RWPE2 (cell line): ENCODE measurements around the gene NUDT17.

Experiments used
- ATAC-seq: fragments of 200-7000 bp; cut with Tn5 transposase; 3 replicates; pipeline ENCODE4 v1.9.1; 2021; ENCODE audit warnings: low read depth
- DNase-seq: peaks from one replicate; pipeline ENCODE4 v3.0.0-alpha.2; 2020; ENCODE audit warnings: low spot score
- H3K27ac ChIP-seq: fragments of 450-650 bp; 2 replicates; pipeline ENCODE4 v1.5.1; 2017; ENCODE audit warnings: mild to moderate bottlenecking; ENCODE audit not compliant: poor library complexity, severe bottlenecking
- H3K27me3 ChIP-seq: fragments of 250-450 bp; sonication (Bioruptor Pico); 2 replicates; pipeline ENCODE4 v1.5.1; 2021; ENCODE audit warnings: mild to moderate bottlenecking, moderate library complexity; ENCODE audit not compliant: insufficient read depth, poor library complexity, severe bottlenecking
- H3K36me3 ChIP-seq: fragments of 250-450 bp; sonication (Bioruptor Pico); 2 replicates; pipeline ENCODE4 v1.5.1; 2020; ENCODE audit warnings: low read depth, mild to moderate bottlenecking, moderate library complexity
- H3K4me1 ChIP-seq: fragments of 250-450 bp; sonication (Bioruptor Pico); 2 replicates; pipeline ENCODE4 v1.5.1; 2021; ENCODE audit warnings: mild to moderate bottlenecking, moderate library complexity; ENCODE audit not compliant: insufficient read depth, poor library complexity, severe bottlenecking
- H3K4me3 ChIP-seq: fragments of 250-450 bp; sonication (Bioruptor Pico); 2 replicates; pipeline ENCODE4 v1.5.1; 2021; ENCODE audit warnings: mild to moderate bottlenecking, moderate library complexity; ENCODE audit not compliant: severe bottlenecking
- H3K9me3 ChIP-seq: fragments of 250-450 bp; sonication (Bioruptor Pico); 2 replicates; pipeline ENCODE4 v1.5.1; 2021; ENCODE audit warnings: mild to moderate bottlenecking, moderate library complexity; ENCODE audit not compliant: severe bottlenecking
- TF ChIP-seq, protein P1 (sequence below): fragments of 450-650 bp; IDR thresholded peaks from one replicate; pipeline ENCODE4 v1.5.1; 2017; ENCODE audit warnings: mild to moderate bottlenecking, moderate library complexity; ENCODE audit not compliant: poor library complexity, severe bottlenecking

The NUDT17 gene

DNA sequence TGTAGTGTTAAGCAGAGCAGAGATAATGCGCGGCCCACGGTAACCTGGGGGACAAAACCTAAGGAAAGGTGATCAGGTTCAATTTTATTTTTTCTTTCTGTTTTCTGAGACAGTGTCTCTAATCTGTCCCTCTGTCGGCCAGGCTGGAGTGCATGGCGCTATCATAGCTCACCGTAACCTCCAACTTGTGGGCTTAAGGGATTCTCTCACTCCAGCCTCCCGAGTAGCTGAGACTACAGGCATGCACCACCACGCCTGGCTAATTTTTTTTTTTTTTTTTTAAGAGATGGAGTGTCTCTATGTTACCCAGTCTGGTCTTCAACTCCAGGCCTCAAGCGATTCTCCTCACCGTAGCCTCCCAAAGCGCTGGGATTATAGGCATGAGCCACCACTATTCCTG is 41.0 kb downstream of the NUDT17 start:
- Histone ChIP-seq H3K27ac (no peak overlapping the region), H3K4me1 (peaks cover 11% of the 10 kb centered on the region), H3K9me3 (no peaks in the 10 kb centered on the region), H3K36me3 (no peaks in the 10 kb centered on the region), H3K4me3 (peak overlapping the region; percentile 61), H3K27me3 (no peaks in the 10 kb centered on the region)
- DNase-seq (no peak), ATAC-seq (no peak; the same call in 2 of the 3 replicates)
- TF ChIP-seq, protein P1, sequence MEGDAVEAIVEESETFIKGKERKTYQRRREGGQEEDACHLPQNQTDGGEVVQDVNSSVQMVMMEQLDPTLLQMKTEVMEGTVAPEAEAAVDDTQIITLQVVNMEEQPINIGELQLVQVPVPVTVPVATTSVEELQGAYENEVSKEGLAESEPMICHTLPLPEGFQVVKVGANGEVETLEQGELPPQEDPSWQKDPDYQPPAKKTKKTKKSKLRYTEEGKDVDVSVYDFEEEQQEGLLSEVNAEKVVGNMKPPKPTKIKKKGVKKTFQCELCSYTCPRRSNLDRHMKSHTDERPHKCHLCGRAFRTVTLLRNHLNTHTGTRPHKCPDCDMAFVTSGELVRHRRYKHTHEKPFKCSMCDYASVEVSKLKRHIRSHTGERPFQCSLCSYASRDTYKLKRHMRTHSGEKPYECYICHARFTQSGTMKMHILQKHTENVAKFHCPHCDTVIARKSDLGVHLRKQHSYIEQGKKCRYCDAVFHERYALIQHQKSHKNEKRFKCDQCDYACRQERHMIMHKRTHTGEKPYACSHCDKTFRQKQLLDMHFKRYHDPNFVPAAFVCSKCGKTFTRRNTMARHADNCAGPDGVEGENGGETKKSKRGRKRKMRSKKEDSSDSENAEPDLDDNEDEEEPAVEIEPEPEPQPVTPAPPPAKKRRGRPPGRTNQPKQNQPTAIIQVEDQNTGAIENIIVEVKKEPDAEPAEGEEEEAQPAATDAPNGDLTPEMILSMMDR, result no peak

DNA sequence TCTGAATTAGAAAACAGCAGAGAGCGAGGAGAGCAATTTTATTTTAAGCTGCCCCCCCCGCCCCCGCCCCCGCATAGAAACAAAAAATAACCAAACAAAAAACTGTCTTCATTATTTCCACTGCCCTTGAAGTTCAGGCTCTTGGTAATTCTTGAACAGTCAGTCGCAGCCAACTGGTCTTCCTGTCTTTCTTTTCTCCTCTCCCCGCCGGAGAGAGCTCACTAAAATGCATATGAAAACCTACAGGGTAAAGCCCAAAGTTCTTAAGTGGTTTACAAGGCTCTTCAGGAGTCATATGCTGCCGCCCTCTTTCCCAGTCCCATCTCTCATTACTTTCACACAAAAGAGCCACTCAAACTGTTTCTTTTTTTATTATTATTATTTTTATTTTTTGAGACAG is 41.4 kb downstream of the NUDT17 start:
- Histone ChIP-seq H3K27ac (no peak overlapping the region), H3K27me3 (no peaks in the 10 kb centered on the region), H3K4me1 (peaks cover 15% of the 10 kb centered on the region), H3K36me3 (no peaks in the 10 kb centered on the region), H3K4me3 (no peak overlapping the region), H3K9me3 (no peaks in the 10 kb centered on the region)
- no peak for ATAC-seq
- no peak for DNase-seq
- TF ChIP-seq, protein P1, result no peak

DNA sequence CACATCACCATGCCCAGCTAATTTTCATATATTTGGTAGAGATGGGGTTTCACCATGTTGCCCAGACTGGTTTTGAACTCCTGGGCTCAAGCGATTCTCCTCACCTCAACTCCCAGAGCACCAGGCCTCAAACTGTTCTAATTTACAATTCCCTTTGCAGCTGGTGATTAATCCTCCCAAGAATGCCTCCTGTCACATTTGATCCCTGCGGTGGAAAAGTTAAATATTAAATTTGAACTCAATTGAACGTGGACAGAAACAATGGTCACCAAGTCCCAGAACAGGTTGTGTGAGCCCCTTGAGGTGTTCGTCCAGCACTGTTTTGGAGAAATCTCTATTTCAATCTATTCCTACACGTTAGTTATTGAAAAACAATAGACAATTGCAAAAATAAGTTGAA is 42.2 kb downstream of the NUDT17 start:
- DNase-seq, result no peak
- Histone ChIP-seq H3K27ac (no peak overlapping the region), H3K4me3 (no peak overlapping the region), H3K27me3 (no peaks in the 10 kb centered on the region), H3K9me3 (no peaks in the 10 kb centered on the region), H3K4me1 (peaks cover 20% of the 10 kb centered on the region), H3K36me3 (no peaks in the 10 kb centered on the region)
- no peak for ATAC-seq
- TF ChIP-seq, protein P1, result no peak

DNA sequence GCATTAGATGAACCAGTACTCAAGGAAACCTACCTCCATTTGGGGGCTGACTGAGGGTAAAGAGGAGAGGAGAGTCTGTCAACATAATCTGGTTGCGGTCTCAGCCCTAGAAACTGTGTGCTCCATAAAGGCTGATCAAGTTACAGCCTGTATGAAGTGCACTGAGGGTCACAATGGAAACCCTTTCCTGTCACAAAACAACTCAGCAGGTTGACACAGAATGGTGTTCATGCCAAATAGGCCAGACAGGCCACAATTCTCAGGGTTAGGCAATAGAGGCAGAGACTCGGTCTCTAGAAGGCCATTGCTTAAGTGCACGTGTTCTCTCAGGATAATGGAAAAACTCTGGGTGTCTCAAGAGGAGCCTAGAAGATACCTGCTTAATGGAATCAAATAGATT is 44.3 kb downstream of the NUDT17 start:
- H3K4me1 ChIP-seq, result peaks cover 26% of the 10 kb centered on the region
- H3K4me3 ChIP-seq, result no peak overlapping the region
- TF ChIP-seq, protein P1, result no peak
- H3K9me3 ChIP-seq, result no peaks in the 10 kb centered on the region
- ATAC-seq (no peak), DNase-seq (no peak)
- H3K27me3 ChIP-seq, result no peaks in the 10 kb centered on the region
- H3K36me3 ChIP-seq, result no peaks in the 10 kb centered on the region
- H3K27ac ChIP-seq, result peak overlapping the region; percentile 97

DNA sequence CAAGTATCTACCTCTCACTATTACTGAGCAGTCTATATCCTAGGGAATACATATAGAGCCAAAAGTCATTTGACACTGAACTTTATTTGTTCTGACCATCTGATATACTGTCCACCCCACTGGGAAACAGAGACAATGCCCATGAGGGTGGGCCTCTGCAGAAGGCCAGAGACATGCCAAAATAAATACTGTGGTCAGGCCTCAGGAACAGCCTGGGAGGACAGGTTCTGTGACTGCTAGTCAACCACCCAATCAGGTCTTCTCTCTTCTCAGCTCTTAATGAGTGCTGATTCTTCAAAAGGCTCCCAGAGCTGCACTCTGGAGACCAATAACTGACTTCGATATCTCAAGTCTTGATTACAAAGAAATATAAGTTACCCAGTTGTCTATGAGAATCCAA is 45.7 kb downstream of the NUDT17 start:
- peak overlapping the region; percentile 97 for H3K27ac ChIP-seq

More for the DNA sequence above, 45.7 kb downstream of the NUDT17 start:
- peaks cover 26% of the 10 kb centered on the region for H3K4me1 ChIP-seq
- TF ChIP-seq, protein P1, result no peak
- ATAC-seq (peak; percentile 22; the same call in 2 of the 3 replicates), DNase-seq (no peak)
- H3K4me3 ChIP-seq, result no peak overlapping the region
- H3K36me3 ChIP-seq, result no peaks in the 10 kb centered on the region
- no peaks in the 10 kb centered on the region for H3K27me3 ChIP-seq
- H3K9me3 ChIP-seq, result no peaks in the 10 kb centered on the region
